Mammary epithelial cell (primary cell): Measurements from ENCODE around the gene FGFRL1.

Experiments used
- CTCF ChIP-seq, 2 donors: IDR thresholded peaks in 1 of 2; conservative IDR thresholded peaks in 1 of 2; 2 replicates each; pipeline ENCODE4 v1.5.1; 2011 to 2012; ENCODE audit warnings: inconsistent platforms in 2 of 2, low read length in 2 of 2, mild to moderate bottlenecking in 2 of 2, control low read depth in 1 of 2, low read depth in 1 of 2; ENCODE audit not compliant: insufficient read depth in 1 of 2; ENCODE audit errors: extremely low read depth in 1 of 2
- EZH2 ChIP-seq: IDR thresholded peaks from 2 replicates; pipeline ENCODE4 v1.6.1; 2012; ENCODE audit warnings: low read length, inconsistent platforms, borderline replicate concordance

DNA sequence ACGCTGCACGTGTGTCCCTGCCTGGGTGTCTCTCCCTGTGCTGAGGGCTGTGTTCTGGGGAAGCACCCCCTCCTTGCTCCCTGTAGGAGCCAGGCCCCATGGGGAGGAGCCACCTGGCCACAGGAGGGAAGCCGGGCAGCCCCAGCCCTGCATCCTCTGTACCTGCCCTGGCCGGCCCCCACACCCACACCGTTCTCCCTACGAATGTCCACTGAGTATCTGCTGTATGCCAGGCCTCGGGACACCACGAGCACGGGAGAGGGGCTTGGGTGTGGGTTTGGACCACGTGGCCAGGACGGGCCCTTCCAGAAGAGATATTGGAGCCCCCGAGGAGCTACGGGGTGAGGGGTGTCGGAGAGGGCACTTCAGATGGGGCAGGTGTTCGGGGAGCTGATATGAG is 6.3 kb downstream of the FGFRL1 start:
- no peak for TF ChIP-seq CTCF (conservative IDR thresholded peaks at IDR 0.05 in 1 of 2, IDR thresholded peaks at IDR 0.05 in 1 of 2; ENCODE audit: extremely low read depth in 1 of 2, insufficient read depth in 1 of 2, low read depth in 1 of 2, low read length in 2 of 2)
- no peak for TF ChIP-seq EZH2
